Keratinocyte (primary cell): ENCODE measurements around the gene DAO. TPM values are rescaled to one million over a fixed set of nuclear protein-coding genes. Genes with fewer than 3 reads are reported as not detected.

Experiments used
- DNase-seq: peaks from one replicate; pipeline ENCODE4 v3.0.0-alpha.2; 2011; ENCODE audit warnings: low read depth, missing footprints, low spot score
- FAIRE-seq: peaks from 2 replicates; lab custom pipeline; 2011; peaks lifted over from hg19 to GRCh38; lab: Jason Lieb, UNC
- H2AFZ ChIP-seq: 2 replicates; pipeline ENCODE4 v1.6.0; 2012; ENCODE audit warnings: low read length, control low read depth, inconsistent platforms; ENCODE audit not compliant: control insufficient read depth
- H3K27ac ChIP-seq: 2 replicates; pipeline ENCODE4 v1.5.1; 2011; ENCODE audit warnings: low read length; ENCODE audit not compliant: control insufficient read depth, insufficient read depth
- H3K27me3 ChIP-seq: 3 replicates; pipeline ENCODE4 v1.6.0; 2011; ENCODE audit warnings: low read length; ENCODE audit not compliant: control insufficient read depth, insufficient read depth; ENCODE audit errors: extremely low read depth
- H3K36me3 ChIP-seq, 2 experiments: 2 replicates in 1 of 2; 3 replicates in 1 of 2; pipeline ENCODE4 v1.5.1; 2011; ENCODE audit warnings: low read length in 2 of 2, mild to moderate bottlenecking in 1 of 2; ENCODE audit not compliant: control insufficient read depth in 2 of 2, insufficient read depth in 2 of 2; ENCODE audit errors: extremely low read depth in 1 of 2
- H3K4me1 ChIP-seq: 3 replicates; pipeline ENCODE4 v1.5.1; 2011; ENCODE audit warnings: low read length; ENCODE audit not compliant: control insufficient read depth, insufficient read depth; ENCODE audit errors: extremely low read depth
- H3K4me2 ChIP-seq: 3 replicates; pipeline ENCODE4 v1.6.0; 2011; ENCODE audit warnings: low read depth, low read length; ENCODE audit not compliant: control insufficient read depth, insufficient read depth; ENCODE audit errors: extremely low read depth
- H3K4me3 ChIP-seq, 3 experiments: fragments of 200-600 bp in 1 of 3; sonication (generic) in 1 of 3; 2 replicates in 2 of 3; 3 replicates in 1 of 3; pipeline ENCODE4 v1.5.1; 2011 to 2016; ENCODE audit warnings: low read length in 3 of 3, mild to moderate bottlenecking in 3 of 3, control low read depth in 2 of 3, inconsistent platforms in 1 of 3, low read depth in 1 of 3, mixed read lengths in 1 of 3, mixed run types in 1 of 3, moderate library complexity in 1 of 3; ENCODE audit not compliant: control insufficient read depth in 2 of 3, insufficient read depth in 2 of 3; ENCODE audit errors: extremely low read depth in 1 of 3
- H3K79me2 ChIP-seq: 2 replicates; pipeline ENCODE4 v1.6.0; 2012; ENCODE audit warnings: low read length; ENCODE audit not compliant: control insufficient read depth, insufficient read depth
- H3K9ac ChIP-seq: 3 replicates; pipeline ENCODE4 v1.6.0; 2011; ENCODE audit warnings: low read length; ENCODE audit not compliant: control insufficient read depth, insufficient read depth; ENCODE audit errors: extremely low read depth
- H3K9me1 ChIP-seq: 3 replicates; pipeline ENCODE4 v1.6.0; 2011; ENCODE audit warnings: low read length; ENCODE audit not compliant: control insufficient read depth, insufficient read depth; ENCODE audit errors: extremely low read depth
- H3K9me3 ChIP-seq: 2 replicates; pipeline ENCODE4 v1.5.1; 2012; ENCODE audit warnings: low read depth, low read length; ENCODE audit not compliant: control insufficient read depth
- H4K20me1 ChIP-seq: 3 replicates; pipeline ENCODE4 v1.6.0; 2011; ENCODE audit warnings: low read length; ENCODE audit not compliant: control insufficient read depth, insufficient read depth; ENCODE audit errors: extremely low read depth
- CTCF ChIP-seq, 3 experiments: IDR thresholded peaks in 1 of 3; conservative IDR thresholded peaks in 1 of 3; optimal IDR thresholded peaks in 1 of 3; 2 replicates in 2 of 3; 3 replicates in 1 of 3; pipeline versions ENCODE3 to v1.5.1; 2011; ENCODE audit warnings: low read length in 3 of 3, mild to moderate bottlenecking in 3 of 3, moderate library complexity in 2 of 3, control low read depth in 1 of 3, inconsistent platforms in 1 of 3; ENCODE audit not compliant: insufficient read depth in 2 of 3; ENCODE audit errors: extremely low read depth in 1 of 3
- EZH2 ChIP-seq: IDR thresholded peaks from one replicate; pipeline ENCODE4 v1.6.1; 2012; ENCODE audit warnings: inconsistent platforms, mild to moderate bottlenecking, low read length, moderate library complexity
- dilution Hi-C: fragments of 300-500 bp; cut with MboI; formaldehyde crosslinking; loops from one replicate; pipeline ENCODE4 v1.7.0; 2020; ENCODE audit warnings: low sequenced_read_pairs; ENCODE audit not compliant: extremely low pct_ligation_motif_present
- polyA plus RNA-seq, 5 experiments: library from polyadenylated mRNA; depleted of rRNA in 3 of 5; stranded (reverse) in 3 of 5; stranded (forward) in 1 of 5; unstranded in 1 of 5; fragments of >200 nt; gene quantifications; 1 replicate in 1 of 5; 2 replicates in 3 of 5; 3 replicates in 1 of 5; pipeline versions ENCODE4 v1.2.1 to v1.2.3, GENCODE V29; 2011 to 2012; ENCODE audit warnings: missing spikeins in 2 of 5, low read depth in 1 of 5, low replicate concordance in 1 of 5

The DAO gene
- polyA plus RNA-seq, 1 donor (not counting 4 experiments of a cell fraction or from before 2014, with no cell fraction given) = not detected

- dilution Hi-C loops = no loop called here
These were observed 4.6 kb upstream of the DAO start for GRCh38 chr12:108875280-108875679.

DNA sequence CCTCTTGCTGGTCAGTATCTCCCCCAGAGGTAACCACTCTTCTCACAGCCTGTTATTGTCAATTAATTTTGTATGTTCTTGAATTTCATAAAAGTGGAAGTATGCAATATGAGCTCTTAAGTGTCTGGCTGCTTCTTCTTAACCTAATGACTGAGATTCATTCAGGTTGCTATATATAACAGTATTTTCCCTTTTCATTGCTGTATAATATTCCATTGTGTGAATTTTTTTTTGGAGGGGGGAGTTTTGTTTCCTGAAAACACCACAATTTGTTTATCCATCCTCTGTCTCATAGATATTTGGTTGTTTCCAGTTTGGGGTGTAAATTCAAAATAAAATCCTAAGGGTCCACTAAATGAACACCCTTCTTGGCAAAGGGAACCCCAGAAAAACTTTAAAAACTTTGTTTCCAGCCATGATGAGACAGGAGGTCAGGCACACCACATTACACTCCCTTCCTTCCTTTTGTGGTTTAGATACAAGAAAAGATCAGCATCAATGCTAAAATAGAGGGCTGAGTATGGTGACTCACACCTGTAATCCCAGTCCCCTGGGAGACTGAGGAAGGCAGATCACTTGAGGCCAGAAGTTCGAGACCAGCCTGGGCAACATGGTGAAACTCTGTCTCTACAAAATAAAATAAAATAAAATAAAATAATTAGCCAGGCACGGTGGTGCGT, 4.1 kb upstream of the DAO start:
- H3K4me2 ChIP-seq = no peak overlapping the region
- no peak for TF ChIP-seq CTCF (optimal IDR thresholded peaks at IDR 0.05 in 1 of 3, IDR thresholded peaks at IDR 0.05 in 1 of 3, conservative IDR thresholded peaks at IDR 0.05 in 1 of 3; ENCODE audit: extremely low read depth in 1 of 3, insufficient read depth in 2 of 3, low read length in 3 of 3)
- TF ChIP-seq EZH2 = no peak
- H3K27me3 ChIP-seq = no peaks in the 10 kb centered on the region
- H3K4me1 ChIP-seq = no peaks in the 10 kb centered on the region
- H3K4me3 ChIP-seq = no peak overlapping the region
- H3K9me3 ChIP-seq = no peaks in the 10 kb centered on the region
- no peaks in the 10 kb centered on the region for H4K20me1 ChIP-seq
- no peak overlapping the region for H2AFZ ChIP-seq
- DNase-seq = no peak
- no peak overlapping the region for H3K9ac ChIP-seq
- no peak overlapping the region for H3K27ac ChIP-seq
- no peaks in the 10 kb centered on the region for H3K79me2 ChIP-seq
- dilution Hi-C loops = no loop called here
- no peaks in the 10 kb centered on the region for H3K9me1 ChIP-seq
- H3K36me3 ChIP-seq = no peaks in the 10 kb centered on the region
- FAIRE-seq = no peak

More at GRCh38 chr12:108875280-108875679, 4.6 kb upstream of the DAO start:
- no peak overlapping the region for H2AFZ ChIP-seq
- no peaks in the 10 kb centered on the region for H3K79me2 ChIP-seq
- DNase-seq = no peak
- no peaks in the 10 kb centered on the region for H3K9me3 ChIP-seq
- no peaks in the 10 kb centered on the region for H4K20me1 ChIP-seq
- no peak for FAIRE-seq
- no peaks in the 10 kb centered on the region for H3K27me3 ChIP-seq
- H3K9me1 ChIP-seq = no peaks in the 10 kb centered on the region
- H3K4me1 ChIP-seq = no peaks in the 10 kb centered on the region
- no peak overlapping the region for H3K27ac ChIP-seq
- TF ChIP-seq EZH2 (no peak), CTCF (optimal IDR thresholded peaks at IDR 0.05 in 1 of 3, IDR thresholded peaks at IDR 0.05 in 1 of 3, conservative IDR thresholded peaks at IDR 0.05 in 1 of 3; ENCODE audit: extremely low read depth in 1 of 3, insufficient read depth in 2 of 3, low read length in 3 of 3) (no peak)
- H3K9ac ChIP-seq = no peak overlapping the region
- H3K4me3 ChIP-seq = no peak overlapping the region
- H3K36me3 ChIP-seq = no peaks in the 10 kb centered on the region
- no peak overlapping the region for H3K4me2 ChIP-seq
